HG02885 (cell line): ENCODE measurements around the gene KDM4D.
"Not testable (repeated sequence)": the region's sequence is repeated elsewhere in the genome, so short reads cannot be mapped to it uniquely, and the experiment has no call there.

Experiments used
- ATAC-seq: cut with Tn5 transposase; IDR thresholded peaks from one replicate; pipeline ENCODE4 v1.9.1; 2021; ENCODE audit warnings: mild to moderate bottlenecking; ENCODE audit not compliant: unreplicated experiment, poor library complexity

KDM4D gene

DNA sequence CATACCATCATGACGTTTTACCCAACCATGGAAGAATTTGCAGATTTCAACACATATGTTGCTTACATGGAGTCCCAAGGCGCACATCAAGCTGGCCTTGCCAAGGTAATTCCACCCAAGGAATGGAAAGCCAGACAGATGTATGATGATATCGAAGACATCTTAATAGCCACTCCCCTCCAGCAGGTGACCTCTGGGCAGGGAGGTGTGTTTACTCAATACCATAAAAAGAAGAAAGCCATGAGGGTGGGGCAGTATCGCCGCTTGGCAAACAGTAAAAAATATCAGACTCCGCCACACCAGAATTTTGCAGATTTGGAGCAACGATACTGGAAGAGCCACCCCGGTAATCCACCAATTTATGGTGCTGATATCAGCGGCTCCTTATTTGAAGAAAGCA, 52.1 kb downstream of the KDM4D start:
- not testable (repeated sequence) for ATAC-seq

- no peak for ATAC-seq
These were observed 54.8 kb downstream of the KDM4D start for GRCh38 chr11:95028357-95028756.

DNA sequence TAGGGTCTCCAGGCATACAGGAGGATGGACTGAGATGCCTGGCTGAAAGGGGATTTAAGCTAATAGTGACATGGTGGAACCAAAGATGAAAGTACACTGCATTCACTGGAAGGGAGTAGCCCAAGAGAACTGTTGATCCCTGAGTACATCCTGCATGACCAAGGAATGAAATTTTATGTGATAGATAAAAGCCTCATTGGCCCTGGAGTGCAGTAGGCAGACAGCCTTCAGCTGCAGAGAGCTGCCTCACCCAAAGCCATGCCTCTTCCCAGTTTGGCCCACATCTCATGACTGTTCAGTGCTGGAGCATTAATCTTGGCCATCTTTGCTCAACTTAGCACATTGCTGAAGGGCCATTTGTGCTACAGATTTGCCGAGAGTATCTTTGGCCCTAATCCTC, 59.5 kb downstream of the KDM4D start:
- ATAC-seq = no peak

GRCh38 chr11:95035316-95035715, 61.8 kb downstream of the KDM4D start:
- ATAC-seq = no peak

DNA sequence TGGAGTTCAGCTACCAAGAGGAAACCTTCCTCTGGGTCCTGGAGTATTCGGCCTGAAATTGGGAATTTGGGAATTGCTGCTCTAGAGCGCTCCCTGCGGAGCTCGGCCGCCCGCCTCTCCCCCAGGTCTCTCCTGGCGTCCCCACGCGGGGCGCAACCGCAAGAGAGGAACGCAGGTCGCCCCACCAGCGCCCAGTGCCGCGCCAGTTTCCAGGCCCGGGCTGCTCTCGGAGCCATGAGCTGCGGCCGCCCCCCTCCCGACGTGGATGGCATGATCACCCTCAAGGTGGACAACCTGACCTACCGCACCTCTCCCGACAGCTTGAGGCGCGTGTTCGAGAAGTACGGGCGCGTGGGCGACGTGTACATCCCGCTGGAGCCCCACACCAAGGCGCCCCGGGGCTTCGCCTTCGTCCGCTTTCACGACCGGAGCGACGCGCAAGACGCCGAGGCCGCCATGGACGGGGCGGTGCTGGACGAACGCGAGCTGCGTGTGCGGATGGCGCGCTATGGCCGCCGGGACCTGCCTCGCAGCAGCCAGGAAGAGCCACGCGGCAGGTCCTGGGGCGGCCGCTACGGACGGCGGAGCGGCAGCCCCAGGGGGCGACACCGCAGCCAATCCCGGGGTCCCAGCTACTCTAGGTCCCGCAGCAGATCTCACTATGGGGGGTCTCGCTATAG, 64.0 kb downstream of the KDM4D start:
- ATAC-seq = not testable (repeated sequence)

DNA sequence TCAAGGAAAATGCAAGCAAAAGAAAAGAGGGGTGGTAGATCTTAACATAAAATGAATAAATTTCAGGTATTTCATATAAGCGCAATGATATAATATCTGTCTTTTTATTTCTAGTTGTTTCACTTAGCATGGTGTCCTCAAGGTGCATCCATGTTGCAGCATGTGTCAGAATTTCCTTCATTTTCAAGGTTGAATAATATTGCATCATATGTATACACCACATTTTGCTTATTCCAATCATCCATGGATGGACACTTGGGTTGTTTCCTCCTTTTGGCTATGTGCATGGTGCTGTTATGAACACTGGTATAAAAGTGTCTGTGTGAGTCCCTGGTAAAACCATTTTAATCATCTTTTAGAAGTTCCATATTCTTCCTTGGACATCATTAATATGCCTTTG, 68.7 kb downstream of the KDM4D start:
- no peak for ATAC-seq

- ATAC-seq = no peak
These were observed 69.4 kb downstream of the KDM4D start for GRCh38 chr11:95042906-95043305.

DNA sequence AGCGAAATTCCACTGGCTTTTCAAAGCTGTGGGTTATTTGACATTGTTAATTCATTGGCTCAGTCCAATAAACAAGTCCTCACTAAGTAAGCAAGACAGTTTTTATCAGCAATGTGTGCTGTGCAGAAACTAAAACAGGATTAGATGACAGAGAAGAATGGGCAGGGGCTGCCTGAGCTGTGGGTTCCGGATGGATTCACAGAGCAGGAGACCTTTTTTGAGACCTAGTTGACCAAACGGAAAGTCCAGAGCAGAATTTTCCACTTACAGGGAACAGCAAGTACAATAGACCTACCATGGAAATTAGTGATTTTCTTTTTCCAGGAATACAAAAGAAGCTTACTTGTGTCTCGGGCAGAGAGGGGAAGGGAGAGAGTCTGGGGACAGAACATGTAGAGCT, 70.5 kb downstream of the KDM4D start:
- ATAC-seq = no peak

GRCh38 chr11:95045812-95046211, 72.3 kb downstream of the KDM4D start:
- no peak for ATAC-seq
